Activated CD4-positive, alpha-beta T cell treated with anti-CD3 and anti-CD28 coated beads, Interleukin-2, amount 10 ng/mL, durations not matched to agents 7 days and 5 days (primary cell): Measurements from ENCODE around the gene TSPAN16. TPM values are rescaled to one million over a fixed set of nuclear protein-coding genes. Genes with fewer than 3 reads are reported as not detected.

Experiments used
- CTCF ChIA-PET: fragments of 350-600 bp; sonication (Branson Sonifier 250); formaldehyde crosslinking; loops from one replicate; lab custom pipeline; 2021; ENCODE audit warnings: antibody characterized with exemption; lab: Charles Lee
- POLR2A ChIA-PET: fragments of 350-600 bp; sonication (Branson Sonifier 250); formaldehyde crosslinking; loops from one replicate; lab custom pipeline; 2021; ENCODE audit warnings: antibody characterized with exemption; lab: Charles Lee
- DNase-seq: peaks from one replicate; pipeline ENCODE4 v3.0.0-alpha.2; 2020
- H3K27ac Mint-ChIP-seq: one replicate; pipeline ENCODE4 v1.8.0; 2021; ENCODE audit warnings: mild to moderate bottlenecking, moderate library complexity, mixed read lengths
- H3K27me3 Mint-ChIP-seq: one replicate; pipeline ENCODE4 v1.8.0; 2021; ENCODE audit warnings: mixed read lengths
- H3K36me3 Mint-ChIP-seq: one replicate; pipeline ENCODE4 v1.8.0; 2021; ENCODE audit warnings: low read depth, mixed read lengths
- H3K4me1 Mint-ChIP-seq: one replicate; pipeline ENCODE4 v1.8.0; 2021; ENCODE audit warnings: mixed read lengths
- H3K4me3 Mint-ChIP-seq: one replicate; pipeline ENCODE4 v1.8.0; 2021; ENCODE audit warnings: mild to moderate bottlenecking, moderate library complexity, mixed read lengths
- H3K9me3 Mint-ChIP-seq: one replicate; pipeline ENCODE4 v1.8.0; 2021; ENCODE audit warnings: mixed read lengths
- total RNA-seq, 2 experiments: library from RNA; stranded (reverse); gene quantifications; one replicate each; pipeline ENCODE4 v1.2.3, GENCODE V29; 2021

Gene TSPAN16
- total RNA-seq, 2 experiments from 2014 or later, result not detected

- Mint-ChIP-seq H3K4me1 (peaks cover 8% of the 10 kb centered on the region), H3K9me3 (no peaks in the 10 kb centered on the region), H3K27ac (no peak overlapping the region), H3K4me3 (no peak overlapping the region), H3K36me3 (no peaks in the 10 kb centered on the region), H3K27me3 (peaks cover 9% of the 10 kb centered on the region)
- ChIA-PET POLR2A (no interaction called here), CTCF (interaction anchor here (1.2 kb wide), 1 partner anchor 8 kb away, joined by 3 read pairs; no protein-coding TSS in a partner anchor)
- no peak for DNase-seq
Measured at GRCh38 chr19:11359421-11359820, 63.5 kb downstream of the TSPAN16 start.

DNA sequence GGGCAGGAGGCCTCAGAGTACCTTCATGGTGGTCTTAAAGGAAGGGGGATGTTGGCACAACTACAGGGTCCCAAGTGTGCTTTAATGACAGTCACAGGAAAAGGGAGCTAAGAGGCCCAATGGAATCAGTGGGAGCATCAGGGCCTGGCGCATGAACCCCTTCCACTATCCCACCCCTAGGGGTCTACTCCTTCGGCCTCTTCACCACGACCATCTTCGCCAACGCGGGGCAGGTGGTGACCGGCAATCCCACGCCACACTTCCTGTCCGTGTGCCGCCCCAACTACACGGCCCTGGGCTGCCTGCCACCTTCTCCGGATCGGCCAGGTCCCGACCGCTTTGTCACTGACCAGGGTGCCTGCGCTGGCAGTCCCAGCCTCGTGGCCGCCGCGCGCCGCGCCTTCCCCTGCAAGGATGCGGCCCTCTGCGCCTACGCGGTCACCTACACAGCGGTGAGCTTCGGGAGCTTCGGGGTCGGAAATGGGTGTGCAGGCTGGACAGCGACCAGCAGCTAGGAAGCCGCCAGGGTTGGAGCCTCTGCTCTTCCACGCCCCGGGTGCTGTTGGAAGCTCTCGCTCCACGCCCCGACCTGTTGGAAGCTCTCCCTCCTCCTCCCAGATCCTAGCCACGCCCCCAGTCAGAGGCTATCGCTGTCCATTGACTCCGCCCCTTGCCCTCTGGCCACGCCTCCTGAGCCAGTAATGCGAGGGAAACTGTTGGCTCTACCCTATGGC lies 65.2 kb downstream of the TSPAN16 start:
- H3K4me1 Mint-ChIP-seq, result peaks cover 1% of the 10 kb centered on the region
- no peak overlapping the region for H3K27ac Mint-ChIP-seq
- DNase-seq, result no peak
- CTCF ChIA-PET, result interaction anchor here (0.7 to 1.5 kb wide), 3 partner anchors 16 to 200 kb away, joined by 3 to 5 read pairs (median 3); no protein-coding TSS in a partner anchor
- H3K27me3 Mint-ChIP-seq, result peaks cover 4% of the 10 kb centered on the region
- POLR2A ChIA-PET, result no interaction called here
- H3K4me3 Mint-ChIP-seq, result no peak overlapping the region
- no peaks in the 10 kb centered on the region for H3K36me3 Mint-ChIP-seq
- no peaks in the 10 kb centered on the region for H3K9me3 Mint-ChIP-seq

GRCh38 chr19:11361771-11362731 lies 66.1 kb downstream of the TSPAN16 start:
- CTCF ChIA-PET, result interaction anchor here (0.7 to 1.5 kb wide), 4 partner anchors 15 to 733 kb away, joined by 3 to 5 read pairs (median 4); no protein-coding TSS in a partner anchor
- DNase-seq, result no peak
- H3K36me3 Mint-ChIP-seq, result no peaks in the 10 kb centered on the region
- no peak overlapping the region for H3K27ac Mint-ChIP-seq
- POLR2A ChIA-PET, result no interaction called here
- no peaks in the 10 kb centered on the region for H3K4me1 Mint-ChIP-seq
- no peaks in the 10 kb centered on the region for H3K27me3 Mint-ChIP-seq
- no peak overlapping the region for H3K4me3 Mint-ChIP-seq
- no peaks in the 10 kb centered on the region for H3K9me3 Mint-ChIP-seq

DNA sequence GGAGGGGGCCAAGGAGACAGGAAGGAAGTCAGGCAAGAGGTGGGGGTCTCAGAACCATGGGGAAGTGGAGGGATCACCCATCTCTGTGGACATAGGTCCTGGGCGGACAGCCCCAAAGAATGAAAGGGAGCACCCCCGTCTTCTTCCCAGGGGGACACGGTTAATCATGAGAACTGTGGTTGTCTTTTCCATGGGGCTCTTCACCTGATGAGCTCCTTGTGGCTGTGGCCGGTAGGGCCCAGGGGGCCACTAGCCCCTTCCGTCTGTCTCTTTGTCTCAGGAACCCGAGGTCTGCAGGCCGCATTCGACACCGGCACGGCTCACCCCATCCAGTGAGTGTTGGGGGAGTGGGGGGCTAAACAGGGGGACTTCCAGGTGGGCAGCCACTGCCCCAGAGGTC lies 67.9 kb downstream of the TSPAN16 start:
- H3K4me3 Mint-ChIP-seq, result no peak overlapping the region
- ChIA-PET CTCF (interaction anchor here (0.6 kb wide), 1 partner anchor 49 kb away, joined by 4 read pairs; no protein-coding TSS in a partner anchor), POLR2A (no interaction called here)
- H3K4me1 Mint-ChIP-seq, result no peaks in the 10 kb centered on the region
- DNase-seq, result no peak
- peaks cover 2% of the 10 kb centered on the region for H3K36me3 Mint-ChIP-seq
- no peaks in the 10 kb centered on the region for H3K27me3 Mint-ChIP-seq
- H3K9me3 Mint-ChIP-seq, result no peaks in the 10 kb centered on the region
- H3K27ac Mint-ChIP-seq, result no peak overlapping the region

DNA sequence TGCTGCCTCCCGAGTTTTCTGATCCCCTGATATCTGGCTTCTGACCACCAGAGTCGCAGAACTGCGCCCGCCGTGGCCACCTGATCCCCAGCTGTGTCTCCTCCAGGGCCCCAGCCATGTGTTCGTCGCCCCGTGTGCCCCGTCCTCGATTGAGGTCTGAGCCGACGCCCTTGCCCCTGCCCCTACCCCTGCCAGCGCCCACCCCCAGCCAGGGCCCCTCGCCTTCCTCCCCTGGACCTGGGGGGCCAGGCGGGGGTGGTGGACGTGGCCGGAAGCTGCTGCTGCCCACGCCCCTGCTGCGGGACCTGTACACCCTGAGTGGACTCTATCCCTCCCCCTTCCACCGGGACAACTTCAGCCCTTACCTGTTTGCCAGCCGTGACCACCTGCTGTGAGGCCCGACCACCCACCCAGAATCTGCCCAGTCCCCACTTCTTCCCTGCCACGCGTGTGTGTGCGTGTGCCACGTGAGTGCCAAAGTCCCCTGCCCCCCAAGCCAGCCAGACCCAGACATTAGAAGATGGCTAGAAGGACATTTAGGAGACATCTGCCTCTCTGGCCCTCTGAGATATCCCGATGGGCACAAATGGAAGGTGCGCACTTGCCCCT lies 68.4 kb downstream of the TSPAN16 start:
- Mint-ChIP-seq H3K36me3 (peaks cover 2% of the 10 kb centered on the region), H3K4me3 (no peak overlapping the region), H3K9me3 (no peaks in the 10 kb centered on the region), H3K27ac (no peak overlapping the region), H3K27me3 (no peaks in the 10 kb centered on the region), H3K4me1 (no peaks in the 10 kb centered on the region)
- no peak for DNase-seq
- POLR2A ChIA-PET, result no interaction called here
- CTCF ChIA-PET, result no interaction called here

GRCh38 chr19:11364935-11365334 lies 69.0 kb downstream of the TSPAN16 start:
- POLR2A ChIA-PET, result no interaction called here
- no peaks in the 10 kb centered on the region for H3K9me3 Mint-ChIP-seq
- H3K4me1 Mint-ChIP-seq, result no peaks in the 10 kb centered on the region
- H3K27ac Mint-ChIP-seq, result no peak overlapping the region
- no peak overlapping the region for H3K4me3 Mint-ChIP-seq
- CTCF ChIA-PET, result no interaction called here
- no peak for DNase-seq
- no peaks in the 10 kb centered on the region for H3K27me3 Mint-ChIP-seq
- peaks cover 3% of the 10 kb centered on the region for H3K36me3 Mint-ChIP-seq

Other genes starting within 250 kb of the TSPAN16 start
- gene LDLR, start 206.7 kb upstream of the TSPAN16 start, total RNA-seq, result 10 to 100 TPM; 93.0 to 97.1 TPM
- gene SPC24, start 140.4 kb upstream of the TSPAN16 start, total RNA-seq, result 10 to 100 TPM; 80.4 to 97.3 TPM
- 1 to 10 TPM; 2.0 to 2.6 TPM for gene KANK2, start 98.6 kb upstream of the TSPAN16 start, total RNA-seq
- gene ANGPTL8, start 56.5 kb upstream of the TSPAN16 start, total RNA-seq, result not detected
- not detected for gene DOCK6, start 33.6 kb upstream of the TSPAN16 start, total RNA-seq
- 1 to 10 TPM; 3.2 to 3.6 TPM for gene RAB3D, start 43.5 kb downstream of the TSPAN16 start, total RNA-seq
- 10 to 100 TPM; 25.9 to 26.7 TPM for gene TMEM205, start 50.1 kb downstream of the TSPAN16 start, total RNA-seq
- gene CCDC159, start 50.4 kb downstream of the TSPAN16 start, total RNA-seq, result 10 to 100 TPM; 18.0 to 20.5 TPM
- gene PLPPR2, start 59.3 kb downstream of the TSPAN16 start, total RNA-seq, result 1 to 10 TPM; 1.3 to 1.9 TPM
- 1 to 10 TPM; 2.9 to 3.5 TPM for gene SWSAP1, start 78.5 kb downstream of the TSPAN16 start, total RNA-seq
- 1 to 10 TPM; 5.4 to 5.8 TPM for gene EPOR, start 88.2 kb downstream of the TSPAN16 start, total RNA-seq
- not detected for gene RGL3, start 123.2 kb downstream of the TSPAN16 start, total RNA-seq
- gene ODAD3, start 139.0 kb downstream of the TSPAN16 start, total RNA-seq, result not detected
- 100 to 1,000 TPM; 321 to 338 TPM for gene PRKCSH, start 139.5 kb downstream of the TSPAN16 start, total RNA-seq
- gene ELAVL3, start 184.9 kb downstream of the TSPAN16 start, total RNA-seq, result under 1 TPM in 1 of 2 experiments, not detected in 1; 0.50 TPM
- 10 to 100 TPM; 21.4 to 24.4 TPM for gene ZNF653, start 209.7 kb downstream of the TSPAN16 start, total RNA-seq
- 10 to 100 TPM; 21.6 to 28.8 TPM for gene ECSIT, start 233.0 kb downstream of the TSPAN16 start, total RNA-seq
- gene CNN1, start 242.7 kb downstream of the TSPAN16 start, total RNA-seq, result not detected